Measurements from ENCODE around the gene INPP4B.

- TF ChIP-seq, protein P1, sequence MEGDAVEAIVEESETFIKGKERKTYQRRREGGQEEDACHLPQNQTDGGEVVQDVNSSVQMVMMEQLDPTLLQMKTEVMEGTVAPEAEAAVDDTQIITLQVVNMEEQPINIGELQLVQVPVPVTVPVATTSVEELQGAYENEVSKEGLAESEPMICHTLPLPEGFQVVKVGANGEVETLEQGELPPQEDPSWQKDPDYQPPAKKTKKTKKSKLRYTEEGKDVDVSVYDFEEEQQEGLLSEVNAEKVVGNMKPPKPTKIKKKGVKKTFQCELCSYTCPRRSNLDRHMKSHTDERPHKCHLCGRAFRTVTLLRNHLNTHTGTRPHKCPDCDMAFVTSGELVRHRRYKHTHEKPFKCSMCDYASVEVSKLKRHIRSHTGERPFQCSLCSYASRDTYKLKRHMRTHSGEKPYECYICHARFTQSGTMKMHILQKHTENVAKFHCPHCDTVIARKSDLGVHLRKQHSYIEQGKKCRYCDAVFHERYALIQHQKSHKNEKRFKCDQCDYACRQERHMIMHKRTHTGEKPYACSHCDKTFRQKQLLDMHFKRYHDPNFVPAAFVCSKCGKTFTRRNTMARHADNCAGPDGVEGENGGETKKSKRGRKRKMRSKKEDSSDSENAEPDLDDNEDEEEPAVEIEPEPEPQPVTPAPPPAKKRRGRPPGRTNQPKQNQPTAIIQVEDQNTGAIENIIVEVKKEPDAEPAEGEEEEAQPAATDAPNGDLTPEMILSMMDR (IDR thresholded peaks at IDR 0.05), result no peak
- no peak for TF ChIP-seq POLR2A (IDR thresholded peaks at IDR 0.05)
Measured at GRCh38 chr4:142297313-142297712, 548.8 kb downstream of the INPP4B start.

All from ovary (tissue), 3 donors.